ENCODE measurements around the gene EFHC1.
A peak's percentile ranks its signal among the peaks of the same experiment; 100 is the strongest.

EFHC1 gene

DNA sequence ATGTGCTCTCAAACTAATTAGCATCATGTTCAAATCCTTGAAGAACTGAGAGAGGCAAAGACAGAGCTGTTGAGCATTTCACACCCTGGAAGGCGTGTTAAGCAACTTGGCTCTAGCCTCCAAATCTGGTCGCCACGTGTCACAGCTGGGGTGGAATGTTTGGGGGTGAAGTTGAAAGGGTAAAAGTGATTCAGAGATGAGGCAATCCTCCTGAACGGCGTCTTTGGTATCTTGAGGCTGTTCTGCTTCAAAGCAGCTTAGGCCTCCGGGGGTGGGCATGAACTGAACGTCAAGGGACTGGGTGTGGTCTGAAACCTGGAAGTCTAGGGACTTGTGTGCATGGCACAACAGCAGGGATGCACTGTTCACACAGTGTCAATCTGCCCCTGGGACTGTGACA is 94.4 kb downstream of the EFHC1 start:
- H3K36me3 ChIP-seq (ENCODE audit: insufficient read depth, low read length): peaks cover 89% of the 10 kb centered on the region

DNA sequence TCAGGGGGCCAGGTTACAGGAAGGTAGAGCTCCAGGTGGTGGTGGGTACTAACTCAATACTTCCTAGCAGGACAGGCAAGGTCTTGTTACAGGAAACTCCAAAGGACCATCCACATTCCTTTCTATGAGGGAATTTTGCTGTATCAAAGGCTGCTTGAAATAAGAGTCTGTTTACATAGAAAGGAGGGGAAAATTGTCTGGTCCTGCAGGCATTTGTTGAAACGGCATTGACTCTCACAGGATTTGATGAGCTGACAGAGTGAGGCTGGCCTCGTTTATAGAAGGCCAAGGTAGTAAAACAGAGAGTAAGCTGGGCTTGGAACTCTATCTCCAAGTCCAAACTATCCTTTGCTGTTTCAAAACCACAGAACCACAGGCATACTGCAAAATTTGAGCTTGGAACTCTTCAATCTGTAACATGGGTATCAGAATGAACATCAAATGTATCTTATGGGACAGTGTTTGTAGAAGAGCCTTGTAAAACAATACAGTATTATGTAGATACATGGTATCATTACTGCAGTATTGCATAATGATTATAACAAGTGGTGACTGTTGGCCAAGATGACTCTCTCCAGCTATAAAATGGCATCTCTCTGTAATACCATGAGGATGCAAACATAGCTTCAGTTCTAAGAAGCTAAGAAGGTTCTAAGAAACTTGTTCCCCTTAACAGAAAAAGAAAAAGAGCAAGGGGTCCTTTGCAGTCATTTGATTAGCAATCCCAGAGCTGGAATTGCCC is 95.2 kb downstream of the EFHC1 start:
- Histone ChIP-seq H3K36me3 (ENCODE audit: insufficient read depth, low read length) (peaks cover 92% of the 10 kb centered on the region), H3K9me3 (replicated peaks; ENCODE audit: low read length) (no peaks in the 10 kb centered on the region), H3K4me2 (ENCODE audit: low read length) (no peak overlapping the region), H3K27me3 (ENCODE audit: control insufficient read depth, insufficient read depth, low read length) (no peaks in the 10 kb centered on the region), H3K4me1 (ENCODE audit: control insufficient read depth, insufficient read depth, low read length) (peaks cover 99% of the 10 kb centered on the region), H3K9ac (ENCODE audit: low read depth, low read length) (peak overlapping the region; percentile 79), H3K4me3 (ENCODE audit: low read length) (no peak overlapping the region)

More for the DNA sequence above, 94.4 kb downstream of the EFHC1 start:
- peaks cover 99% of the 10 kb centered on the region for H3K4me1 ChIP-seq (ENCODE audit: control insufficient read depth, insufficient read depth, low read length)
- H3K4me2 ChIP-seq (ENCODE audit: low read length): no peak overlapping the region
- no peaks in the 10 kb centered on the region for H3K9me3 ChIP-seq (replicated peaks; ENCODE audit: low read length)
- no peaks in the 10 kb centered on the region for H3K27me3 ChIP-seq (ENCODE audit: control insufficient read depth, insufficient read depth, low read length)
- H3K4me3 ChIP-seq (ENCODE audit: low read length): no peak overlapping the region
- H3K9ac ChIP-seq (ENCODE audit: low read depth, low read length): peak overlapping the region; percentile 79

DNA sequence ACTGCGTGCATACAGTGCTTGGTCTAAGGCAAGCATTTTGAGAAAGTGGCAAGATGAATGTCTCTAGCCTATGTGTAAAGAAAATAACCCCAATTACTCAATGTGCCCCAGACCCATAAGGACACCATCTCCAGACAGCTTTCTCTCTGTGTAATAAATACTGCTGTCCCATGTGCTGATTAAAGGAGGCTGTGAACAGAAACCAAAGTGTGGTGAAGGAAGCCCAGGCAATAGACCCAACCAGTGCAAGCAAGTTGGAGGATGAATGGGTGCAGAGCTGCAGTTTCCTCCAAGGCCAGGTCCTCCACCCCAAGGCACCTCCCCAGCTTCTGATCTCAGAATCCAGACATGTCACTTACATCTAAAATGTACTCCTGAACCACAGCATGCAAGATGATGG is 96.1 kb downstream of the EFHC1 start:
- Histone ChIP-seq H3K9me3 (replicated peaks; ENCODE audit: low read length) (no peaks in the 10 kb centered on the region), H3K36me3 (ENCODE audit: insufficient read depth, low read length) (peaks cover 89% of the 10 kb centered on the region), H3K27me3 (ENCODE audit: control insufficient read depth, insufficient read depth, low read length) (no peaks in the 10 kb centered on the region), H3K9ac (ENCODE audit: low read depth, low read length) (no peak overlapping the region), H3K4me2 (ENCODE audit: low read length) (no peak overlapping the region), H3K4me1 (ENCODE audit: control insufficient read depth, insufficient read depth, low read length) (peaks cover 99% of the 10 kb centered on the region), H3K4me3 (ENCODE audit: low read length) (no peak overlapping the region)

DNA sequence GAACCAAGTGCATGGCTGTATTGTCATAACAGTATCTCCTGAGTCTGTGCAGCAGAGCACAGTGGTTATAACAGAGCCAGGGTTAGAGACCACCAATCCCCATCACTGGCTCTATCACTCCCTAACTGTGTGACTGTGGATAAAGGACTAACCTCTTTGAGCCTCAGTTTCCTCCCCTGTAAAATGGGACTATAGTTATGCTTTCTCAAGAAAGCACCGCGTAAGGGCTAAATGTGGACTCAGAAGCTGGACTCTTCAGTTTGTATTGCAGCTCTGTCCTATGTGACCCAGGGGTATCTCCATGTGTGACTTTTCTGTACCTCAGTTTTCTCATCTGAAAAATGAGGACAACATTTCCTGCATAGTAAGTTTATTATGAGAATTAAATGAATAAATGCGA is 96.8 kb downstream of the EFHC1 start:
- H3K4me1 ChIP-seq (ENCODE audit: control insufficient read depth, insufficient read depth, low read length): peaks cover 96% of the 10 kb centered on the region

DNA sequence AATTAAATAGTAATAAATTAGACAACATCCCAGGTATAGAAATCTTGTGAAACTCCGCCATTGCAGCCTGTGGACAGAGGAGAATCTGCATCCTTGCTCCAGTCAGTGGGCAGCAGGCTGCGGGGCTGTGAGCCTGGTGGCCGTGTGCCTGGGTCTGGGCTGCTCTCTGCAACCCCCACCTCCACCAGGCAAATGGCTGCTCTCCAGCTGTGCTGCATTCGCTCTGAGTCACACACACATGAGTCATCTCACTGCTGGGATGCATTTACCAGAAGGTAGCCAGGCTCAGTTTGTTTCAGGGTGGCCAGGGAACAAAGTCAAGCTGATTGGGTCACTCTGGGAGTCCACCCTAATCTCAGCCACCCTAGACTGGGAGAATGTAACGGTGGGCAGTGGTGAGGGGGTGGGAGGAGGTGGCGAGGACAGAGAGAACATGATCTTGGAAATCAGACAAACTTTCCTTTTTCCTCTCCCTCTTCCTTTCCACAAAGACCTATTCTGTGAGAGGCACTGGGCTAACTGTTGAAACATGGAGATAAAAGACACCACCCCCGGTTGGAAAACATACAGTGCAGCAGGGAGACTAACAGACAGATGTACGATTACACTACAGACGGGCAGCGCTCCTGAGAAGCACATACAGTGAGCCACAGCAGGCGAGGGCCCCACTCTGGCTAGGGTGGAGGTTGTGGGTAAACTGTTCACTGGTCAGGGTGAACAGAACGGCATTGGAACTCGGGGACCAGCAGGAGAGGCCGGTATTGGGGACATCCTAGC is 97.5 kb downstream of the EFHC1 start:
- Histone ChIP-seq H3K4me3 (ENCODE audit: low read length) (peak overlapping the region; percentile 29), H3K9me3 (replicated peaks; ENCODE audit: low read length) (no peaks in the 10 kb centered on the region), H3K4me2 (ENCODE audit: low read length) (peak overlapping the region; percentile 67), H3K9ac (ENCODE audit: low read depth, low read length) (peak overlapping the region; percentile 75), H3K27me3 (ENCODE audit: control insufficient read depth, insufficient read depth, low read length) (no peaks in the 10 kb centered on the region), H3K36me3 (ENCODE audit: insufficient read depth, low read length) (peaks cover 78% of the 10 kb centered on the region), H3K4me1 (ENCODE audit: control insufficient read depth, insufficient read depth, low read length) (peaks cover 96% of the 10 kb centered on the region)

More for the DNA sequence above, 96.8 kb downstream of the EFHC1 start:
- no peak overlapping the region for H3K4me2 ChIP-seq (ENCODE audit: low read length)
- H3K27me3 ChIP-seq (ENCODE audit: control insufficient read depth, insufficient read depth, low read length): no peaks in the 10 kb centered on the region
- no peak overlapping the region for H3K4me3 ChIP-seq (ENCODE audit: low read length)
- no peaks in the 10 kb centered on the region for H3K9me3 ChIP-seq (replicated peaks; ENCODE audit: low read length)
- H3K36me3 ChIP-seq (ENCODE audit: insufficient read depth, low read length): peaks cover 82% of the 10 kb centered on the region
- H3K9ac ChIP-seq (ENCODE audit: low read depth, low read length): no peak overlapping the region

DNA sequence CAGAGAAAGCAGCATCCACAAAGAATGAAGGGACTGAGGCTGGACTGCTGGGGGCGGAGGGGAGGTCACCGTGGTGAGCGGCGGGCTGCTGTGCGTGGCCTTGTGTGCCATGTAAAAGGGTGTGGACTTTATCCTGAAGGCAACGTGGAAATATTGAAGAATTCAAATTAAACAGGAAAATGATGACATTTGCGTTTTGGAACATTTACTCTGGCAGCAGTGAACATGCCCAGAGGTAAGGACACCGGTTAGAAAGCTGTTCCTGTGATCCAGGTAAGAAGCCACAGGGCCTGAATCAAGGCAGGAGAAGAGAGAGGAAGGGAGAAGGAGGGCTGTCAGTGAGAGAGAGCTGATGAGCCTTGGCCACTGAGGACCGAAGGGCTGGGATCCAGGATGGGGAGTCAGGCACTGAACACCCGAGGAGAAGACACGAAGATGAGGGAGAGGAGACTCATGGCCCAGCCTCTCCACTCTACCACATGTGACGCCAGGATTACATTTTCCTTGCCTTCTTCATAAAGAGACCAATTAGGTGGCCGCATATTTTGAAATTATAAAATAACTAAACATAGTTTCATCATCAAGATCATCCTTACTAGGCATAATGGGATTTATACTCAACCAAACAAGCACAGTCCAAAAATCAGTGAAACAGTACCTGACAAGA is 98.3 kb downstream of the EFHC1 start:
- Histone ChIP-seq H3K4me1 (ENCODE audit: control insufficient read depth, insufficient read depth, low read length) (peaks cover 96% of the 10 kb centered on the region), H3K36me3 (ENCODE audit: insufficient read depth, low read length) (peaks cover 73% of the 10 kb centered on the region)

DNA sequence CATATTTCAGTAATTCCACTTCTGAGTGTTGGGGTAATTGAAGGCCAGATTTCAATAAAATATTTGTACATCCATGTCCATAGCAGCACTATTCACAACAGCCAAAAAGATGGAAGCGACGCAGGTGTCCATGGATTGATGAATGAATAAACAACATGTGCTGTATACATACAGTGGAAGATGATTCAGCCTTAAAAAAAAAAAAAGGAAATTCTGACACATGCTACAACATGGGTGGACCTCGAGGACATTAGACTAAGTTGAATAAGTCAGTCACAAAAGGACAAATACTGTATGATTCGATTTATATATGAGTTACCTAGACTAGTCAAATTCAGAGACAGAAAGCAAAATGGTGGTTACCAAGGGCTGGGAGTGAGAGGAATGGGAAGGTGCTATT is 99.5 kb downstream of the EFHC1 start:
- no peak overlapping the region for H3K4me2 ChIP-seq (ENCODE audit: low read length)
- H3K36me3 ChIP-seq (ENCODE audit: insufficient read depth, low read length): peaks cover 69% of the 10 kb centered on the region
- no peak overlapping the region for H3K9ac ChIP-seq (ENCODE audit: low read depth, low read length)
- no peak overlapping the region for H3K4me3 ChIP-seq (ENCODE audit: low read length)
- peaks cover 96% of the 10 kb centered on the region for H3K4me1 ChIP-seq (ENCODE audit: control insufficient read depth, insufficient read depth, low read length)
- no peaks in the 10 kb centered on the region for H3K9me3 ChIP-seq (replicated peaks; ENCODE audit: low read length)
- H3K27me3 ChIP-seq (ENCODE audit: control insufficient read depth, insufficient read depth, low read length): no peaks in the 10 kb centered on the region

More for the DNA sequence above, 98.3 kb downstream of the EFHC1 start:
- no peaks in the 10 kb centered on the region for H3K27me3 ChIP-seq (ENCODE audit: control insufficient read depth, insufficient read depth, low read length)
- H3K4me3 ChIP-seq (ENCODE audit: low read length): peak overlapping the region; percentile 29
- H3K9ac ChIP-seq (ENCODE audit: low read depth, low read length): peak overlapping the region; percentile 75
- H3K4me2 ChIP-seq (ENCODE audit: low read length): peak overlapping the region; percentile 67
- no peaks in the 10 kb centered on the region for H3K9me3 ChIP-seq (replicated peaks; ENCODE audit: low read length)

DNA sequence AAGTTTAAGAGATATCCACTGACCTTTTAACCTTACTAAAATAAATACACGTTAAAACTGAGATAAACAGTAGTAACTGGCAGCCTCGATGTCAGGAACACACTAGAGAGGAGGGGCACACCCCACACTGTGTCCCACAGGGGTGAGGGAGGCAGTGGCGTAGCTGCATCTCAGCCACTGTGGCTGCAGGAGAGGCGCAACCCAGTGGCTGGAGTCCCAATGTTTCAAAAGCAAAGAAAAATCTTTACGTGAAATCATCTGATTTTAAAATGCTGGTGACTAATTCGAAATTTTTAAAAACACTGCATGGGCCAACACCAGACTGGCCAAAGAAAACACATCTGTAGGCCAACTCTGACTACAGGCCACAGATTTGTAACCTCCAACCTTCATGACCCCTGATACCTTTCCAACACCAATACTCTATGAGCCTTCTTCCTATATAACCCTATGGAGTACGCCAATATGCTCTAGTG is 102.0 kb downstream of the EFHC1 start:
- H3K4me1 ChIP-seq (ENCODE audit: control insufficient read depth, insufficient read depth, low read length): peaks cover 89% of the 10 kb centered on the region
- peaks cover 64% of the 10 kb centered on the region for H3K36me3 ChIP-seq (ENCODE audit: insufficient read depth, low read length)
- no peak overlapping the region for H3K4me3 ChIP-seq (ENCODE audit: low read length)
- H3K27me3 ChIP-seq (ENCODE audit: control insufficient read depth, insufficient read depth, low read length): no peaks in the 10 kb centered on the region
- H3K4me2 ChIP-seq (ENCODE audit: low read length): peak overlapping the region; percentile 34
- H3K9me3 ChIP-seq (replicated peaks; ENCODE audit: low read length): no peaks in the 10 kb centered on the region
- H3K9ac ChIP-seq (ENCODE audit: low read depth, low read length): peak overlapping the region; percentile 50

DNA sequence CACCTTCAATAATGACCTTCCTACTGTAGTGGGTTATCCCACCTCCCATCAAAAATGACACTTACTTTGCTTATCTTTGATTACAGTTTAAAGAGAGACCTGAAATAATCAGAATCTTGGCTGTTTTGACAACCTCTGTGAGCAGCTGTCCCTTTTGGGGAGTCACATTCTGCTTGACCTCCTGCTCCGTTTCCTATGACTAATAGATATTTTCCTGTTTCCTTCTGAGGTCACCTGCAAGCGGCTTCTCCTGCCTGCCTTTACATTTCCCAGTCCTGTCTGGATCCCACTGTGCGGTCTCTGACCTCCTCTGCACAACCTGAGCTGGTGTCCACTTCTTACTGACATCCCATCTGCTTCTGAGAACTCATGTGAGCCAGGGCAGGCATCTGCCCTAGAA is 102.5 kb downstream of the EFHC1 start:
- H3K9ac ChIP-seq (ENCODE audit: low read depth, low read length): peak overlapping the region; percentile 29
- peaks cover 85% of the 10 kb centered on the region for H3K4me1 ChIP-seq (ENCODE audit: control insufficient read depth, insufficient read depth, low read length)
- peak overlapping the region; percentile 34 for H3K4me2 ChIP-seq (ENCODE audit: low read length)
- H3K36me3 ChIP-seq (ENCODE audit: insufficient read depth, low read length): peaks cover 64% of the 10 kb centered on the region
- H3K9me3 ChIP-seq (replicated peaks; ENCODE audit: low read length): no peaks in the 10 kb centered on the region
- H3K4me3 ChIP-seq (ENCODE audit: low read length): no peak overlapping the region
- no peaks in the 10 kb centered on the region for H3K27me3 ChIP-seq (ENCODE audit: control insufficient read depth, insufficient read depth, low read length)

DNA sequence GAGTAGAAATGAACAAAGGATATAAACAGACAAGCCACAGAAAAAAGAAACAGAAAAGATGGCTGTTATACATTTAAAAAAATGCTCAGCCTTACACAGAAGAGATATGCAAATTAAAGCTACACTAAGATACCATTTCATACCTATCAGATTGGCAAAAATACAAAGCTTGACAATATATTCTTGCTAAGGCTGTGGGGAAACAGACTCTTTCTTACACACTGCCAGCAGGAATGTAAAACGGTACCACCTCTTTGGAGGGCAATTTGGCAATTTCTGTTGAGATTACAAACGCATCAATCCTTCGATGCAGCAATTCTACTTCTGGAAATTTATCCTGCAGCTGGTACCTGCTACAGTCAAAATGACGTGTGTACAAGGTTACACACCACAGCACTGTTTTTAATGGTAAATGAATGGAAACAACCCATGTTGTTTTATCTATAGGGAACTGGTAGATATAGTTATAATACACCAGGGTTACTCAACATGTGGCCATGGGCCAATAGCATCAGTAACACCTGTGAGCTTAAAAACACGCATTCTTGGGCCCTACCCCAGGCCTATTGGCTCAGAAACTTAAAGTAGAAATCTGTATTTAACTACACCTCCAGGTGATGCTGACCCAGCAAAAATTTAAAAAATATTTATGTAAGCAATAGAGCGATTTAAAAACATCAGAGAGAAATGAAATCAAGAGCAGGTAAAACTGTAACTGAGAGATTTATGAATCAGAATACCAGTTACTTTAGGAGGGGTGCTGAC is 103.4 kb downstream of the EFHC1 start:
- Histone ChIP-seq H3K9me3 (replicated peaks; ENCODE audit: low read length) (no peaks in the 10 kb centered on the region), H3K27me3 (ENCODE audit: control insufficient read depth, insufficient read depth, low read length) (no peaks in the 10 kb centered on the region), H3K36me3 (ENCODE audit: insufficient read depth, low read length) (peaks cover 66% of the 10 kb centered on the region), H3K4me1 (ENCODE audit: control insufficient read depth, insufficient read depth, low read length) (peaks cover 76% of the 10 kb centered on the region), H3K4me2 (ENCODE audit: low read length) (peak overlapping the region; percentile 2), H3K9ac (ENCODE audit: low read depth, low read length) (peak overlapping the region; percentile 29), H3K4me3 (ENCODE audit: low read length) (no peak overlapping the region)

DNA sequence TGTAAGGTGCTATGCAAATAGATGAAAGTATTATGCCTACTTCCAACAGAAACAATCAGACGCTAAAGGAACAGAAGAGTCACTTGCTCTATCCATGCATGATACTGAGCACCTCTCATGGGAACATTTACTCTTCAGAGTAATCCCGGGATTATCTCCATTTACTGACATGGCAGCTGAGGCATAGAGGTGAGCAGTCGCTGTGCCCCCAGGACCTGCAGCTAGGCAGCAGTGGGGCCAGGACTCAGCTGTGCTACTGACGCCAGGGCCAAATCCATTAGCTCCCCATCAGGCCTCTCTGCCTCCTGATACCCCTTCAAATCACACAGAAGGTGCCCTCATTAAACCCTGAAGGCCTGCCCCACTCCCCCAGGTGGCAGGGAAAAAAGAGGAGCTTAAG is 104.8 kb downstream of the EFHC1 start:
- Histone ChIP-seq H3K36me3 (ENCODE audit: insufficient read depth, low read length) (peaks cover 64% of the 10 kb centered on the region), H3K4me3 (ENCODE audit: low read length) (no peak overlapping the region), H3K9me3 (replicated peaks; ENCODE audit: low read length) (no peaks in the 10 kb centered on the region), H3K4me2 (ENCODE audit: low read length) (no peak overlapping the region), H3K9ac (ENCODE audit: low read depth, low read length) (no peak overlapping the region), H3K27me3 (ENCODE audit: control insufficient read depth, insufficient read depth, low read length) (no peaks in the 10 kb centered on the region), H3K4me1 (ENCODE audit: control insufficient read depth, insufficient read depth, low read length) (peaks cover 63% of the 10 kb centered on the region)

Measured in skeletal muscle satellite cell (primary cell).